Stimulated activated CD4-positive, alpha-beta T cell treated with anti-CD3 and anti-CD28 coated beads, Interleukin-4, amount 100 ng/mL, for 4 hours (primary cell): ENCODE results near the gene RARRES1.
A peak's percentile ranks its signal among the peaks of the same experiment; 100 is the strongest.

ENCODE experiments used
- DNase-seq, 2 experiments: peaks; one replicate each; pipeline ENCODE4 v3.0.0-alpha.2; 2020

The RARRES1 gene, protein sequence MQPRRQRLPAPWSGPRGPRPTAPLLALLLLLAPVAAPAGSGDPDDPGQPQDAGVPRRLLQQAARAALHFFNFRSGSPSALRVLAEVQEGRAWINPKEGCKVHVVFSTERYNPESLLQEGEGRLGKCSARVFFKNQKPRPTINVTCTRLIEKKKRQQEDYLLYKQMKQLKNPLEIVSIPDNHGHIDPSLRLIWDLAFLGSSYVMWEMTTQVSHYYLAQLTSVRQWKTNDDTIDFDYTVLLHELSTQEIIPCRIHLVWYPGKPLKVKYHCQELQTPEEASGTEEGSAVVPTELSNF

DNA sequence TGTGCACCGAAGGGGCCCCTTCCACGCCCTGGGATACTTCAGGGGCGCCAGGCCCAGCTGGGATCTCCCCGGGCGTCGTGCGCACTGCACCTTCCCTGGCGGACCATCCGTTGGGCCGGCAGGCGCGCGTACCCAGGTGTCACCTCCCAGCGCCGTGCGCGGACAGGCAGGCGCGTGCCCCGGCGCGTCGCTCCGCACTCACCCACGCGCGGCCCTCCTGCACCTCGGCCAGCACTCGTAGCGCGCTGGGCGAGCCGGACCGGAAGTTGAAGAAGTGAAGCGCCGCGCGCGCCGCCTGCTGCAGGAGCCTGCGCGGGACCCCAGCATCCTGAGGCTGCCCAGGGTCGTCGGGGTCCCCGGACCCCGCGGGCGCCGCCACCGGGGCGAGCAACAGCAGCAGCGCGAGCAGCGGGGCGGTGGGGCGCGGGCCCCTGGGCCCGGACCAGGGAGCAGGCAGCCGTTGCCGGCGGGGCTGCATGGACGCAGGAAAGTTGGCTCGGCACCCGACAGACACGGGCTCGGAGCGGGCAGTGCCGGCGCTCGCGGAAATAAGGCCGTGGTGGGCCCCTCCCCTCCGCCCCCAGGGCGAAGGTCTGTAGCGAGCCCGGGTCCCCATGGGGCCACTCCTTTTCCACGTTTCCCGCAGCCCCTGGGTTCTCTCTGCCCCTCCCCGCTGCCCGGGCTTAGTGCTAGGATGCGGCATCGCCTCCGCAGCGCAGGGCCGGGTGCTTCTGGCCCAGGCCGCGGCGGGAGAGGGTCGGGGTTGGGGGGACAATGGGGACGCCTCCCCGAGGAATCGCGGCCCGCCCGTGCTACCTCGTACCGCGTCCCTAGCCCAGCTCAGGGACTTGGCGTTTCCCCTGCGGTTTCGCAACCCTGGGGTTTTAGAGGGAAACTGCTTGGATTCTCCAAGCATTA lies at the start of gene RARRES1:
Gene RARRES1 (minus strand): TSS at position 520 of the 918 bp plus-strand sequence. CDS start 42 bp downstream, at position 478.
- peak; percentile 9 to 33 for DNase-seq

DNA sequence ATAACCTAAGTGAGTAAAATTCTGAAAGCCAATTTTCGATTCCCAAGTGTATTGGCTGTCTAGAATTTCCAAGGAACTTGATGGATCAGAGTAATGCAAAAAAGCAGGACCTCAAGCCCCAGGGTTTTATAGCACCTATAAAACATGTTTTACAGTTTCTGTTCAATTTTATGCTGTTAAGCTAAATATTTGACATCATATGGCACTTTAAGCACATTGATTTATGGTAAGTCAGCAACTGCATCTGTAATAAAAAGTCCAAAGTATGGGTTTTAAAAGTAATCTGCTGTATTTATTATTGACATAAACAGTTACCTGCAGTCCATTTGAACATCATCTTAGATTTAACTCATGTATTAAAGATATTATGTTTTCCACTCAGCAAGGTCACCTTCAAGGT lies 49.6 kb upstream of the RARRES1 start:
- no peak for DNase-seq

DNA sequence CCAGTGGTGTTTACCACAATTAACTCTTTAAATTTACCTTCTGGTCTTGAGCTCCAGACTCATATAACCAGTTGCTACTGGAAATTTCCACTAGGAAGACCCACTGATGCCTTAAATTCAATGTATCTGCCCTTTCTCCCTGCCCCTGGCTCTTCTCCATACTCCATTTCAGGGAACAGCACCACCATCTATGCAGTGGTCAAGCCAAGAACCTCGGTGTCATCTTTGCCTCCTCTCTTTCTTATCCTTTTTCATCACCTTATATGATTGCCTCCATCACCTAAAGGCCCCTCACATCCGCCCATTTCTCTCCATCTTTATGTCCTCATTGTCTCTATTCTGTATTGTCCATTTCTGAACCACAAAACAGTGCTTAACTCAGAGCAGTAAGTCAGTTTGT lies 48.9 kb upstream of the RARRES1 start:
- DNase-seq = no peak

DNA sequence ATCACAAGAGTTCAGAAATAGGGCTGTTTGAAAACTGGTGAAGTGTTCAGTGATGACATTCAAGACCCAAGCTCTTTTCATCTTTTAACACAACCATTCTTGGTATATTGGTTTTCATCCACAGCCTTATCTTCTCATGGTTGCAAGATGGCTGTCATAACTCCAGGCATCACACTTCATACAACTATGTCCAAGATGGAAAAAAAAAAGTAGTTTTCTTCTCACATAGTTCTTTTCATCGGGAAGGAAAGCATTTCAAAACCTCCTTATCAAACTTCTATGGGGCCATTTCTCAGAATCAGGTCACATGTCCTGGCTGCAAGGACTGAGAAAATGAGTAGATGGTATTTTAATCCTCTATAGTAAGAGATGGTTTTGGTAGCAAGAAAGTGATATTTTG lies 48.5 kb upstream of the RARRES1 start:
- no peak for DNase-seq

DNA sequence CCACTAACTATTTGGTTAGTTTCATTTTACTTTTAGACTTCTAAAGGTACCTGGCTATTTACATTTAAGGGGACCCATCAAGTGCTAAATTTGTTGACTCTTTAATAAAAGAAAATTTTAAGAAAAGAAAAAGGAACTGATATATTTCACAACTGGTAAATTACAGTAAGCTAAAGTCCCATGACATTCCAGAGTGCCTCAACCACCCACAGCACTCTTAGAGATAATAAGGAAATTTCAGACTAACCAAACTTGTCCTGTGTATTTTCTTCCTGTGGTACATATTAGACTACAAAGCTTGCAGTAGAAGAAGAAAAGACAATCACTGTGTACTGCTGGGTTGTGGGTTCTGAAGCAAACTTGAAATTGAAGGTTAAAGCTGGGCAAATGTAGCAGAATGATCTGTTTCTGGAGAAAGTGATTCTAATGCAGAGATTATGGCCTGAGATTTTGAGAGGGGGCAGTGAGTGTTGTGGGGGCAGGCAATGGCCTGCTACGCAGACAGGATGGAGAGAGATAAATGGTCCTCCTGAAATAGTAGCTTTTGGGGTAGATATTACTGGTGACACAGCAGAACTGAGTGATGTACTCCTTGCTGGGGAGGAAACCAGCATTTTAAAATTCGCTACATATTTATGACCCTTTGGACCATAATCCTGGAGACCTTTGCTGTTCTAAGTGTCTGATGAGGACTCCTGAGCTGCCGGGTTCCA lies 45.1 kb upstream of the RARRES1 start:
- DNase-seq = no peak

DNA sequence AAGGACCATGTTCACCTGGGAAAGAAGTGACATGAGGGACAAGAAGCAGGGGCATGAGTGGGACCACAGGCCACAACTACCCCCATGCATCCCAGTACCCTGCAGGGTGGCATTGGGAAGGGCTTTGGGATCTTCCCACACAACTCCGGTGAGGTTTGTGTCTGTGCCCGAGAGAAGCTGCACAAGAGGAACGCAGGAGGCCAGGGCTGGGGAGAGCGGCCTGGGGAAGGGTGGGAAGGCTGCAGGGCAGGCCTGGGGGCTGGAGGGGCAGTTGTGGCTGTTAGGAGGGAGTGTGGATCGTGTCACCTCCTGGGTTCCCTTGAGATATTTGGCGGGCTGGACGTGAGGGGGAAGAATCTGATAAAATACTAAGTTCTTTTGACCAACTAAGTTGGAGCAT lies 44.3 kb upstream of the RARRES1 start:
- no peak for DNase-seq

DNA sequence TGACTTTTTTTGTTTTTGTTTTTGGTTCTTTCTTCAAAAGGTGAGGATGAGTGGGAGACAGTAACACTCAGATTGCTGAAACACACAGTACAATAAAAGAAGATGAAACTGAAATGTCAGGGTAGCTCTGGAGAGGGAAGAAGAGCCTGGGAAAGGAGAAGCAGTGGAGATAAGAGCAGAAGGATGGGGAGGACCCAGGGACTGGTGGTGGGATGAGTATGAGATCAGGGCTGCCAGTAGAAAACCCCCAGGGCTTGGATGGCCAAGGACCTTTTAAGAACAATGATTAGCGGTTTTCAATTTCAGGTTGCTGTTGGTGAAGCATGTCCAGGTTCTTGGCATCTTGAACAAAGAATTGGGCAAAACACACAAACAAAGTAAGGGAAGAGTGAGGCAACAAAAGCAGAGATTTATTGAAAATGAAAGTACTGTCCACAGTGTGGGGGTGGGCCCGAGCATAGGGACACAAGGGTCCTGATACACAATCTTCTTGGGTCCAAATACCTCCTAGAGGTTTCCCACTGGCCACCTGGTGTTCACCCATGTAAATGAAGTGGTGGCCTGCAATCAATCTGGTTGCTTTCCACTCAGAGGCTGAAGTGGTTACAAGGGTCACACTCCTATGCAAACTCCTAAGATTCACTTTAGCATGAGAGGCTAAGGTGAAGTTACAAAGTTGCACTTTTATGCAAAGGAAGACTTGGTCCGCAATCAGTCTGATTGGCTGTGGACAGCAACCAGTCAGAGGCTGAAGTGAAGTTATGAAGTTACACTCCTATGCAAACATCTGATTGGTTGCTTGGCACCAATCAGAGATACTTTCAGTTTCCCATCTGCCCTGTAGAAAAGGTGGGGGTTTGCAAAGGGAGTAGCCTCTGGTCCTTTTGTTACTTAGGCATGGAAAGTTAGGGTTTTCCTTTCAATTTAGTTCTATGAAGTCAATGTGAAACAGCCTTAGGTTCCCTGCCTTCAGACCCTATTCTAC lies 43.5 kb upstream of the RARRES1 start:
- DNase-seq = no peak

DNA sequence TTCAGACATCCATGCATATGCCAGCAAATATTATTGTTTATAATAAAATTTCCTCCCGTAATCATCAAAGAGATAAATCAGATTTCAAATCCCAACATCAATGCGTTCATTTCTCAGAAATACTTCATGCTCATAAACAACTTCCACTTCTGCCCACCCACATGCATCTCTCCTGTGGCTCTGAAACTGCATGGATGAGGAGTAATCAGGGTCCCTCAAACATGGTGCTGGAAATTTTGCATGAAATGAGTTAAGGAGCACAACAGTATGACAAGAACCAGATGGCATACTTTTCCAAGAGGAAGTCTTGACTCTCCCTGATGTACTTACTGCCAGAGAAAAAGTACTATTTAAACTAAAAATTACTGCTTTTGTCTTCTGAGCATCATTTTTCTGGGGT lies 42.7 kb upstream of the RARRES1 start:
- no peak for DNase-seq

DNA sequence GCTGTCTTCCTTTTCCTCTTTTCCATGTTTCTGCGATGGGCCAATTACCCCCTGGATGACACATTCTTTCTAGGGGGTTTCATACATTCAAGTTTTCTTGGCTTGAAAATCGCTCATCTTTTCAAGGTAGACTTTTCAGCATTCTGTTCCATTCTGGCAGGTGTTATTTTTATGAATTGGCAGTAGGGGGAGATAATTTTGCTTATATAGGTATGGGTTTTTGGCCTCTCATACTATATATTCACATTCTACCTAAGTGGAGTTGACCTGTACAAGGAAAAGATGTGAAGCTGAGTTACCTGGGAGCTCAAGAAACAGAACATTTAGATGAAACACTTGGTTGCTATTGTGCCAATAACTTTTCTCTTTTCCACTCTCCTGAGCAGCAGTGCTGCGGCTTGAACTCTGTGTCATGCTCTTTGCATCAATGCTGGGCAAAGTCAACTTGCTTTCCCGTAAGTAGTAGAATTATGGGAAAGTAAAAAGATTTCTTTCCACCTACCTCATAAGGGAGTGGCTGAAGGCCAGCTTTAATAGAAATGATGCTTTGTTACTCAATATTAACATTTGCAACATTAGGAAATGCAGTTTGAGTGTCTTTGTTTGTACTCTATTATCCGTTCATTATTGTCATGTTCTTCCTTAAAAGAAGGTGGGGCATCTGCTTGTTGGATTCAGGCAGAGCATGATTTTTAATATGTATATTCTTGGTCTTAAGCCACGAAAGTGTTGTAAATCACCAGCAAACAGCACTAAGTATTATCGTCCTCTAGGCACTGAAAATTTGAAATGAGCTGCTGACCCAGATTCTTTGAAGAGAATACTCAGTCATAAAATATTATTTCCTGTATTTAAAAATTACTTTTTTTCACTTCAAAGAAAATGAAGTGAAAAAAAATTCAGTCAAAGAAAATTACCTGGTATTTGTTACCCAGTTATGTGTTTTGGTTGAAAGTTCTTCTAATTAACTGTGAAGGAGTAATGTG lies 41.9 kb upstream of the RARRES1 start:
- DNase-seq = no peak

DNA sequence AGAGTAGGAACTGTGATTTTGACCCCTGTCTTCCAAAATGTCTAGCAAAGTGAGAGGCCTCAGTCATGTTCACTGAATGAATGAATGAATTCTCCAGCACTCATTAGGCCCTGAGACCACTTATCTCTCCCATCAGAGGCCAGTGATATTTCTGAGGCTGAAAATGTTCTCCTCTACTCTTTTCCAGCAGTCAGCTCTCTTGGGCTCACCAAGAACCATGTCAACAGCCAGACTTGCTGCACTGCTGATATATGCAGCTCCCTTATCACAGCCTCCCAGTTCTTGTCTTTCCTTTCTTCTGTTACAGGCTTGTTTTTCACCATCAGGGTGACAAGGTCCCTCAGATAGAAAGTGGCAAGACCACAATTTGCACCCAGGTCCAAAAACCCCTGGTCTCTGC lies 40.9 kb upstream of the RARRES1 start:
- no peak for DNase-seq

DNA sequence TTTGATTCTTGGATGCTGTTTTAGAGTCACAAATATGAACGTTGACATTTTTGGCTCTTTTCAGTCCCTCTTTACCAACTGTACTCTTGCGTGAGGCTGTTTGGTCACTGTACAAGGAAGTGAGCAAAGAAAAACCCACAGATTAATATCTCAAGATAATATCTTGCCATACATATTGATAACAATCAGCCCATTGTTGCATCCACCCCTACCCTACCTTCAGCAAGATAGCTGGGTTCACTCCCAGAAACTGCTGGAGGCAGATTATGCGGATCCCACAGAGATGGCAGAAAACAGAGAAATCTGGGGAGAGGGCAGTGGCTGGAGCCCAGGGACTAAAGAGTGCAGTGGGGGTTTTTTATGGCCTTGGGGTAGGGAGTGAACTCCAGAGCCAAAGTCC lies 39.7 kb upstream of the RARRES1 start:
- DNase-seq = no peak

DNA sequence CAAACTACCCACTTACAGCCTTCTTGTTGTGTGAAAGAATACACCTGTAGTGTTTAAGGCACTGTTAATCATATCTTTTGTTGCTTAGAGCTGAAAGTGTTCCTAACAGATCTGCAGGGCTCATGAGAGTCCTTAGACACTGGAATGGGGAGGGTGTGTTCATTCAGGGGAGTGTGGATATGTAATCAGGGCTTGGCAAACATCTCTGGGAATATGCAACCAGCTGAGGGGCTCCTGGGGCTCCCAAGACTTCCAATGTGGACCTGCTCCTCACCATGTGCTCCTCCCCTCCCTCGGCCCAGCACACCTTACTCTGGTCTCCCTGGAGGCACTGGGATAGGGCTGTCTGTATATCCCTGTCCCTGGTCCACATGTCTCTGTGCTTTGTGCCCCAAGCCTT lies 39.3 kb upstream of the RARRES1 start:
- no peak for DNase-seq

DNA sequence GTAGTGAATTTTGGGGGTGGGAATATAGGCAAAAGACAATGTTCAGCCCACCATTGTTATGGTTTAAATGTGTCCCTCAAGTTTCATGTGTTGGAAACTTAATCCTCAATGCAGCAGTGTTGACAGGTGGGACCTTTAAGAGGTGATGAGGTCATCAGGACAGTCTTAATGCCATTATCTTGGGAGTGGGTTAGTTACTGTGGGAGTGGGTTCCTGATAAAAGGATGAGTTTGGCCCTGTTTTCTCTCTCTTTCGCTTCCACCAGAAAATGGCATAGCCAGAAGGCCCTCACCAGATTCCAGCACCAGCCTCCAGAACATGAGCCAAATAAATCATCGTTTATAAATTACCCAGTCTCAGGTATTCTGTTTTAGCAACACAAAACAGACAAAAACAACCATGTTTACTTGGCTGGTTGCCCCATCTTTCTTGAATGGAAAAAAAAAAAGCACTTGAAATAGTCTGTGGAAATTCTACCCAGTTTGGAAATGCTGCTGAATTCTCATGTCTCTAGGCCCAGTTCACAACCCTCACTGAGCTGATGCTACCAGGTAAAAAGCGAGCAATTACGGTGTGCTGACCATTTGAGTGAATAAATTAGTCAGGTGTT lies 38.6 kb upstream of the RARRES1 start:
- no peak for DNase-seq

DNA sequence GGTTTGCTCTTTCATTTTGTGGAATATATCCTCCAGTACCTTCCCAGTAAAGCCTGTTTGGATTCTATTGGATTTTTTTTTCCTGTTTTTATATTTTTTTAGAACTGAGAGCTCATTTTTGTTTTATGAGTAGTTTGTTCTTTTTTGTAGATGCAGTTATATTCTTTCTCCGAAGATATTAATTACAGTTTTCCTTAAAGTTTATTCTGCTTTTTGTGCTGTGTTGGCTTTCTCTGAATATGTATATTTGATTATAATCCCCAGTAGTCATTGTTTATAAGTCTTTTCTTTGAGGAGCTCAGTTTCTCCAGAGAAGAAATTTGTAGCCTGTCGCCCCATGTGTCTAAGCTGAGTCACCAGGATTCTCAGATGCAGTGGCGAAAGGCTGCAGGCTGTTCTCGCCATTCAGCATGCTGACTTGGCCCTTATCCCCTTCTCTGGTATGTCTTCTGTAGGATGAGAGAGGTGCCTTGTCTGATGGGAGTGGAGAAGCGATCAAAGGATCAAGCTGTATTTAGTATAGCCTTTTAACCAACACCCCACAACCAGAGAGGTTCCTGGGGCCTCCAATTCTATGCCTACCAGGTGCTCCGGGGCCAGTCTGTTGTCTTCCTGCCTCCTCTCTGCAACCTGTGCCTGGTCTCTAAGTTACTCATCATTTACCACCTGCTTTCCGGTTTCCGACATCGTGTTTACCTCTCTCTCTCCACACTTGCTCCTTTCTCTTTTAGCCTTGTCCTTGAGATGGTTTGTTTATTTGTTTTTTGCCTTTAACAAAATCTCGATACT lies 37.9 kb upstream of the RARRES1 start:
- no peak for DNase-seq

DNA sequence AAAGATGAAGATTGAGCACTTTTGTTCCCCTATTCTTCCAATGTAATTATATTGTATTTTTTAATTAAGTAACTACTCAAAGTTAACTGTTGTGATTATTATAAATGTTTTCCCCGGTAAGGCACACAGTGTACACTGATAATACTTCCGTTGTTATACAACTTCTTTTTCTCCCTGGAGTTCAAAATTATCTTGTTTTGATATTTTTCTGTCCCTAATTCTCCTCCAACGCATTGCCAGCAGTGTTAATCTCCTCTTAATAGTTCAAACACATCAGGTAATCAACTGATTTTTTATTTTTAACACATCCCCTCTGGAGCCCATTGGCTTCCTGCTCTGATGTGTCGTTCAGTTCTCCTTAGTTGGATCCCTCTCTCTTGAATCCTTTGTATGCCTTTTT lies 37.3 kb upstream of the RARRES1 start:
- DNase-seq = no peak

DNA sequence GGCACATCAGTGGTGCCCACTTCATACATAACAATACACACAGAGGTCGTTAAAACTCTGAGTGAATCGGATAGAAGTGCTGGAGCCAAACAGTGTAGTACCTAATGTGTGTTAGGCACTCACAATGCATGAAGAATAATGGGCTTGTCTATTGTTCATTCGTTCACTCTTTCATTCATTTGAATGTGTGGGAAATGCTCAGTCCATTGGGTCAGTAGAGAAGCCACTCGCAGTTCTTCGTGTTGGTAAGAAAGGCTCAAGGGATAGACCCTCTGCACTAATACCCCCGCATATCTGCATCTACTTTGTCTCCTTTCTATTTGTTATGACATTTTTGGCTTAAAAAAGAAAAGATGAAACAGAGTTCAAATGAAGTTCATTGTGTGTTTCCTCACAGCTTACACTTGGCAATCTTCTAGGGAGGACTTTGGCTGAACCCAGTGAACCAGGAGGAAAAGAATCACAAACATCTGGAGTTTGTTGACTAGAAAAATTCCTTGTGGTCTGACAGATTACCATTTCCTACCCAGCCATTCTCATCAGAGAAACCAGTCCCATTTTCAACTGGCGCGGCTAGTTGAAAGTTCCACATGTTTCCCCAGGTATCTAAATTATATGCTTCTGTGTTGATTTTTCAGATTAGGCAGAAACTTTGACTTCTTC lies 36.8 kb upstream of the RARRES1 start:
- DNase-seq = no peak

DNA sequence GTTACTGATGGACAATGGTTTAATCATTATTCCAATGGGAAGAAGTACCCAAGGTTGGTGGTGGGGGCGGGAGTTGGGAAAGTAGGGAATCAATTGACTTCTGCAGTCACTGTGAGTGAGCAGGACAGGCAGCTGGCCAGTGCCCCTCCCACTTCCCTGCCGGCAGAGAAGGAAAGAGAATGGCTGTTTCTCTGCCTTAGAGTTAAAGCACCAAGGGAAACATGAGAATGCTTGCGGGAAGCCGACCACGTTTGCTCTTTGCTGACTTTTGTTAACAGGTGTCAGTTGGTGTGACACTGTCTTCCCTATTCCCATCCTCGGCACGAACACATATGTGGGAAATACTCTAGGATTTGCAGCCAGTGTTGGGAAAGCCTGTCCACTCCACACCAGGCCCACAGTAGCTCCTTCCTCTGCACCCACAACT lies 36.1 kb upstream of the RARRES1 start:
- DNase-seq = no peak

DNA sequence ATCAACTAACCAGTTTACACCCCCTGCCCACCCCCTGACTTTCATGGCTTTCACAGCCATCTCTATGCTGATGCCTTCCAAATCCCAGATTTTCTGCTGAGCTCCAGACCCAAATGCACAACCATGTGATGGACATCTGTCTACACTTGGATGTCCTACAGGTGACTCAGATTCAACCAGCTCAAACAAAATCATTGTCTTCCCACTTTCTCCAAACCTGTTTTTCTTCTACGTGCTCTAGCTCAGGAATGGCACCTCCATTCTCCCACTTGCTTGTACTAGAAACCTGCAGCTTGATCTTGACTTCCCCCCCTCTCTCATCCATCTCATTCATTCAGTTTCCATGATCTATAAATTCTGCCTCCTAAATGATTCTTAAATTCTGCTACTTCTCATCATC lies 34.1 kb upstream of the RARRES1 start:
- DNase-seq = no peak
